Right atrium auricular region (tissue), 2 donors: ENCODE data around the gene CLEC4E. TPM values are rescaled to one million over a fixed set of nuclear protein-coding genes. Genes with fewer than 3 reads are reported as not detected.

Source experiments
- DNase-seq: peaks from one replicate; pipeline ENCODE4 v3.0.0-alpha.2; 2019; ENCODE audit warnings: low spot score
- H3K27ac ChIP-seq, 2 donors: fragments of 200-600 bp; sonication (generic); 1 replicate in 1 of 2; 2 replicates in 1 of 2; pipeline ENCODE4 v1.5.1; 2016 to 2019
- H3K27me3 ChIP-seq, 2 donors: fragments of 200-600 bp; sonication (generic); one replicate each; pipeline versions ENCODE4 v1.5.1 to v1.6.0; 2017 to 2019
- H3K36me3 ChIP-seq: fragments of 200-600 bp; sonication (generic); one replicate; pipeline ENCODE4 v1.5.1; 2016
- H3K4me1 ChIP-seq, 2 donors: fragments of 200-600 bp; sonication (generic); one replicate each; pipeline versions ENCODE4 v1.5.1 to v1.6.0; 2017 to 2019
- H3K4me3 ChIP-seq, 2 donors: fragments of 200-600 bp; sonication (generic); 1 replicate in 1 of 2; 2 replicates in 1 of 2; pipeline ENCODE4 v1.5.1; 2017 to 2019; ENCODE audit warnings: mild to moderate bottlenecking in 1 of 2, moderate library complexity in 1 of 2
- H3K9me3 ChIP-seq, 2 donors: fragments of 200-600 bp; sonication (generic); one replicate each; pipeline ENCODE4 v1.5.1; 2019
- total RNA-seq, 2 donors: library from RNA; depleted of rRNA; stranded (reverse); fragments of >200 nt; gene quantifications; one replicate each; pipeline ENCODE4 v1.1.0, GENCODE V29; 2016
- TF ChIP-seq, protein P1 (sequence below), 2 donors: fragments of 200-600 bp; sonication (generic); IDR thresholded peaks; one replicate each; pipeline ENCODE4 v1.5.1; 2019; ENCODE audit warnings: antibody characterized with exemption in 2 of 2

The CLEC4E gene
- total RNA-seq, 2 donors from 2014 or later, result 3.2 TPM; not detected in 1

DNA sequence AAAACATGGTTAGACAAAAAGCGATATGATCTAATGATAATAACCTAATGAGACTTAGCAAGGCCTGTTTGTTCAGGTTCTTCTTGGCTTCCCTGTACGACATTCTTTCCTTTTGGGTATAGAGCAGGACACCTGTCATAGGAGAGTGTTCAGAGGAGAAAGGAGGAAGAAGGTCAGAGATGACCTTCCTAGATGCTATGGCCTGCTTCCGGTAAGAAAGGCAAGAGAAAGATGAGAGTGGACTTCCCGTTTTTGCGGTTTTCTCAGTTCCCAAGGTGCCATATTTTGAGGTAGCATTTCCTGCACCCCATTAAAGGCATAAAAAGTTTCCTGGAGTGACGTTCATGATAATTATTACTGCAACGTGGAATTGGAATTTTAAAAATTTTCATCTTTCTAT is 8.7 kb downstream of the CLEC4E start:
- Histone ChIP-seq H3K4me3 (no peak overlapping the region), H3K27ac (no peak overlapping the region), H3K4me1 (no peaks in the 10 kb centered on the region), H3K27me3 (no peaks in the 10 kb centered on the region), H3K36me3 (no peaks in the 10 kb centered on the region), H3K9me3 (no peaks in the 10 kb centered on the region)
- no peak for DNase-seq
- TF ChIP-seq, protein P1, sequence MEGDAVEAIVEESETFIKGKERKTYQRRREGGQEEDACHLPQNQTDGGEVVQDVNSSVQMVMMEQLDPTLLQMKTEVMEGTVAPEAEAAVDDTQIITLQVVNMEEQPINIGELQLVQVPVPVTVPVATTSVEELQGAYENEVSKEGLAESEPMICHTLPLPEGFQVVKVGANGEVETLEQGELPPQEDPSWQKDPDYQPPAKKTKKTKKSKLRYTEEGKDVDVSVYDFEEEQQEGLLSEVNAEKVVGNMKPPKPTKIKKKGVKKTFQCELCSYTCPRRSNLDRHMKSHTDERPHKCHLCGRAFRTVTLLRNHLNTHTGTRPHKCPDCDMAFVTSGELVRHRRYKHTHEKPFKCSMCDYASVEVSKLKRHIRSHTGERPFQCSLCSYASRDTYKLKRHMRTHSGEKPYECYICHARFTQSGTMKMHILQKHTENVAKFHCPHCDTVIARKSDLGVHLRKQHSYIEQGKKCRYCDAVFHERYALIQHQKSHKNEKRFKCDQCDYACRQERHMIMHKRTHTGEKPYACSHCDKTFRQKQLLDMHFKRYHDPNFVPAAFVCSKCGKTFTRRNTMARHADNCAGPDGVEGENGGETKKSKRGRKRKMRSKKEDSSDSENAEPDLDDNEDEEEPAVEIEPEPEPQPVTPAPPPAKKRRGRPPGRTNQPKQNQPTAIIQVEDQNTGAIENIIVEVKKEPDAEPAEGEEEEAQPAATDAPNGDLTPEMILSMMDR (IDR thresholded peaks at IDR 0.05), result no peak

DNA sequence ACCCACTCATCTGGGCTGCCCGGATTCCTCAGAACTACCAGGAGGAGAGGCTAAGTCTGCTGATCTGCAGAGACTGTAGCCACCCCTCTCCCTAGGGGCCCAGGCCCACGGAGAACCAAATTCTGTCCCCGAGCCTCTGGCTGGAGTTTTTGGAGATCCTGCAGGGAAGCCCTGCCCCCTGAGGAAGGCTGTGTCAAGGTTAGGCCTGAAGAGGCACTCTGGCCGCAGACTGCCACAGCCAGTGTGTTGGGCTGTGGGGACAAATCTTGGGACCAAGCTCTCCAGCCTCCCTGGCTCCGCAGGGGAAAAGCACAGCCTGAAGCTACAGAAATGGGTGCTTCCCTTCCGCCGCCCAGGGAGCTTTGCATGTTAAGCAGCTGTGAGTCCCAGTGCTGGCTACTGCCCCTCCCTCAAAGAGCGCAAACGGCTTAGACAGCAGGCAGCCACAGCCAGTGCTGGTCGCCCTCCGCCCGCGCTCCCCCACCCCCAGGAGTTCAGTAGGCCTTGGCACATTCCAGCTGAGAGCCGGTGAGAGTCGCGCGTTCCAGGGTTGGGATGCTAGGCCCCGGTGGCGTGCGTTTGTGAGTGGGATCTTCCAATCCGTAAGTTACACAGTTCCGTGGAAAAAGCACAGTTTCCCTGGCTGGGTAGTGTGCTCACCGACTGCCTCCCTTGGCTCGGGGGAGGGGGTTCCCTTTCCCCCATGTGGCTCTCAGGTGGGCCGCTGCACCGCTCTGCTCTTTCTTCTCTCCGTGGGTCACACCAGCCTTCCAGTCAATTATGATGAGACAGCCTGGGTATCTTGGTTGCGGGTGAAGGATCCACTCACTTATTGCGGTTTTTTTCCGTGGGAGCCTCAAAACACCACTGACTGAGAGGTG is 13.2 kb downstream of the CLEC4E start:
- Histone ChIP-seq H3K36me3 (no peaks in the 10 kb centered on the region), H3K27ac (no peak overlapping the region), H3K4me3 (no peak overlapping the region), H3K4me1 (no peaks in the 10 kb centered on the region), H3K9me3 (peaks cover 0 to 6% of the 10 kb centered on the region in 2 donors), H3K27me3 (no peaks in the 10 kb centered on the region)
- TF ChIP-seq, protein P1 (IDR thresholded peaks at IDR 0.05), result no peak
- DNase-seq, result no peak

DNA sequence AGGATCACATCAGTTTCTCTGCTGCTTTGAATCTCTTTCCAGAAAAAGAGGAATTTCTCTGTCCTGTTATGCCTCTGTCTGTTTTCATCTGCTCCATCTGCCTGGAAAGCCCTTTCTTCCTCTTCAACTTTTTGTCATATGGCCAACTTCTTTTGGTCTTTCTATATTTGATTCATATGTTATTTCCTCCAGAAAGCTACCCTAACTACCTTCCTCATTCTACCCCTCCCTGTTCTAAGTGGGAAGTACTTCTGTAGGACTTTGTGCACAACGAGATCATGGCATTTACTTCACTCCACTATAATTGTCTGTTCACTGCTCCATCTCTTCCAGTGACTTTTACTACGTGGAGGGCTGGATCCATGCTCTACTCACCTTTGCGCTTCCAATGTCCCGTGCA is 21.5 kb downstream of the CLEC4E start:
- H3K4me3 ChIP-seq, result no peak overlapping the region
- DNase-seq, result no peak
- H3K9me3 ChIP-seq, result no peaks in the 10 kb centered on the region
- H3K4me1 ChIP-seq, result no peaks in the 10 kb centered on the region
- no peak overlapping the region for H3K27ac ChIP-seq
- H3K27me3 ChIP-seq, result no peaks in the 10 kb centered on the region
- TF ChIP-seq, protein P1 (IDR thresholded peaks at IDR 0.05), result no peak
- no peaks in the 10 kb centered on the region for H3K36me3 ChIP-seq

DNA sequence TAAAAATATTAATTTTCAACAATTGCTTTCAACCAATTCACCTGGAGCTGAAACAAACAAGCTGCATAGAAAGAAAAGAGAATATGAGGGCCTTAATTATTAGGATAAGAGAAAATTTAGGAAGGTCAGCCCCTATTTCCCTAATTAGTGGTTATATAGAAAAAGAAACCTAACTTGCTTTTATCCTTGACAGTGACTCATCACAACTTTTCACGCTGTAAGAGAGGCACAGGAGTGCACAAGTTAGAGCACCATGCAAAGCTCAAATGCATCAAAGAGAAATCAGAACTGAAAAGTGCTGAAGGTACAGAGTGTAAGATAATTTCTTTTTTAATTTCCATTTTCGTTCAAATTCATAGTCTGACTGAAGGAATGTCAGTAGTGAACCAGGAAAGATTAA is 22.7 kb downstream of the CLEC4E start:
- Histone ChIP-seq H3K4me1 (no peaks in the 10 kb centered on the region), H3K9me3 (no peaks in the 10 kb centered on the region), H3K36me3 (no peaks in the 10 kb centered on the region), H3K4me3 (no peak overlapping the region), H3K27me3 (no peaks in the 10 kb centered on the region), H3K27ac (no peak overlapping the region)
- no peak for DNase-seq
- TF ChIP-seq, protein P1 (IDR thresholded peaks at IDR 0.05), result no peak

DNA sequence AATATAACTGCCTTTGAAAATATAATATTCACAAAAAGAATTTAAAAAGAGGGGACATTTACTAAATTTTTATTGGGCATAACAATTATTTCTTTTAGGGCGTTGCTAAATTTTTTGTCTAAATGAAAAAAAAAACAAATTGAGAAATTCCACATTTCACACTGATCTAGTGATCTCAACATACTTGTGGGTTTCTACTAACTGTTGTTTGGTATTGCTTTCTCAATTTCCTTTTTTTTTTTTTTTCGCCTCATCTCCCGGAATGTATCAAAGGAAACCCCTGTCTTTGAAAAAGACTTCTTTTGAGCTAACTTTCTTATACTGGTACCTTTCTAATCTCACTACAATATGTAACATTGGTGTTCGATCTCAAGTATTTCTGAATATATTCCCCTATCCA is 27.4 kb downstream of the CLEC4E start, which contains the start of gene CLEC4D:
Gene CLEC4D (plus strand): TSS at position 248 of the 400 bp plus-strand sequence. CDS start 230 bp downstream, outside the sequence.
- TF ChIP-seq, protein P1 (IDR thresholded peaks at IDR 0.05), result no peak
- Histone ChIP-seq H3K27me3 (no peaks in the 10 kb centered on the region), H3K4me3 (no peak within 1 kb of the TSS), H3K27ac (no peak within 1 kb of the TSS), H3K9me3 (no peaks in the 10 kb centered on the region), H3K36me3 (no peaks in the 10 kb centered on the region), H3K4me1 (no peaks in the 10 kb centered on the region)
- no peak for DNase-seq
